GM13976 (cell line): Measurements from ENCODE around the gene HIGD1B.

Source experiments
- DNase-seq: peaks from one replicate; pipeline ENCODE4 v3.0.0; 2012; ENCODE audit warnings: low spot score
- CTCF ChIP-seq: IDR thresholded peaks from 2 replicates; pipeline ENCODE4 v1.5.1; 2012; ENCODE audit warnings: borderline replicate concordance, mild to moderate bottlenecking; ENCODE audit not compliant: insufficient read depth; ENCODE audit errors: extremely low read depth, missing control alignments, control extremely low read depth
- in situ Hi-C: fragments of 300-500 bp; cut with MboI; formaldehyde crosslinking; loops from one replicate; pipeline ENCODE4 v1.12.0; 2022; ENCODE audit warnings: low sequenced_read_pairs, mixed read lengths, inconsistent platforms; ENCODE audit not compliant: unreplicated experiment

The HIGD1B gene

GRCh38 chr17:44848961-44849489, 1.3 kb downstream of the HIGD1B start:
- DNase-seq: no peak
- in situ Hi-C loops: no loop called here

GRCh38 chr17:44850025-44850424, 2.3 kb downstream of the HIGD1B start:
- in situ Hi-C loops: no loop called here
- no peak for DNase-seq
- TF ChIP-seq CTCF: no peak

More at GRCh38 chr17:44848961-44849489, 1.3 kb downstream of the HIGD1B start:
- TF ChIP-seq CTCF: no peak

- no peak for DNase-seq
- in situ Hi-C loops: no loop called here
- TF ChIP-seq CTCF: no peak
Measured at GRCh38 chr17:44850612-44851011, 2.9 kb downstream of the HIGD1B start.

GRCh38 chr17:44854192-44854591, 6.5 kb downstream of the HIGD1B start:
- no peak for DNase-seq
- TF ChIP-seq CTCF: no peak
- in situ Hi-C loops: no loop called here

- TF ChIP-seq CTCF: no peak
- in situ Hi-C loops: loop anchor here (10.0 kb wide), 1 partner anchor 85 kb away; no protein-coding TSS in a partner anchor
- DNase-seq: no peak
Measured at GRCh38 chr17:44859701-44860100, 12.0 kb downstream of the HIGD1B start.

GRCh38 chr17:44862278-44862914, 14.7 kb downstream of the HIGD1B start:
- in situ Hi-C loops: loop anchor here (10.0 kb wide), 1 partner anchor 88 kb away; no protein-coding TSS in a partner anchor
- no peak for DNase-seq
- no peak for TF ChIP-seq CTCF
